ENCODE measurements around the gene MRTFA. TPM values are rescaled to one million over a fixed set of nuclear protein-coding genes. Genes with fewer than 3 reads are reported as not detected.

Gene MRTFA
- polyA plus RNA-seq, 2 of the 4 experiments (the other 2 are of a cell fraction), result 6.8 to 48.3 TPM

DNA sequence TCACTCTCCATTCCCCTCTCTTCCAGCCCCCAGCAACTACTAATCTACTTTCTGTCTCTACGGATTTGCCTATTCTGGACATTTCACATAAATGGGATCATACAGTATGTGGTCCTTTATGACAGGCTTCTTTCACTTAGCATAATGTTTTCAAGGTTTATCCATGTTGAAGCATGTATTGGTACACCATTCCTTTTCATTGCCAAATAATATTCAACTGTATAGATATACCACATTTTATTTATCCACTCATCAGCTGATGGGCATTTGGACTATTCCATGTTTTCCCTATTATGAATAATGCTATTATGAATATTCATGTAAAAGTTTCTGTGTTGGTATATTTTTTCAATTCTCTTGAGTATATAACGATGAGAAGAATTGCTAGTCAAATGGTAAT, 54.5 kb downstream of the MRTFA start:
- H3K4me2 ChIP-seq, result no peak overlapping the region
- no peaks in the 10 kb centered on the region; the same call in 2 of the 3 replicates for H3K9me3 ChIP-seq
- DNase-seq (ENCODE audit: low read depth in 1 of 2, low spot score in 1 of 2) (no peak), FAIRE-seq (no peak), ATAC-seq (no peak)
- CTCF ChIA-PET, result interaction anchor here (0.6 to 1.6 kb wide), 4 partner anchors 24 to 123 kb away, joined by 3 to 4 read pairs (median 4); no protein-coding TSS in a partner anchor
- peaks cover 18% of the 10 kb centered on the region for H3K4me1 ChIP-seq
- WGBS (ENCODE audit: missing lambda C conversion rate), result 93% methylated on average over 2 of the region's 2 CpGs
- H3K4me3 ChIP-seq, result no peak overlapping the region
- POLR2A ChIA-PET, result no interaction called here
- H3K27ac ChIP-seq, result no peak overlapping the region
- TF ChIP-seq, protein P1, sequence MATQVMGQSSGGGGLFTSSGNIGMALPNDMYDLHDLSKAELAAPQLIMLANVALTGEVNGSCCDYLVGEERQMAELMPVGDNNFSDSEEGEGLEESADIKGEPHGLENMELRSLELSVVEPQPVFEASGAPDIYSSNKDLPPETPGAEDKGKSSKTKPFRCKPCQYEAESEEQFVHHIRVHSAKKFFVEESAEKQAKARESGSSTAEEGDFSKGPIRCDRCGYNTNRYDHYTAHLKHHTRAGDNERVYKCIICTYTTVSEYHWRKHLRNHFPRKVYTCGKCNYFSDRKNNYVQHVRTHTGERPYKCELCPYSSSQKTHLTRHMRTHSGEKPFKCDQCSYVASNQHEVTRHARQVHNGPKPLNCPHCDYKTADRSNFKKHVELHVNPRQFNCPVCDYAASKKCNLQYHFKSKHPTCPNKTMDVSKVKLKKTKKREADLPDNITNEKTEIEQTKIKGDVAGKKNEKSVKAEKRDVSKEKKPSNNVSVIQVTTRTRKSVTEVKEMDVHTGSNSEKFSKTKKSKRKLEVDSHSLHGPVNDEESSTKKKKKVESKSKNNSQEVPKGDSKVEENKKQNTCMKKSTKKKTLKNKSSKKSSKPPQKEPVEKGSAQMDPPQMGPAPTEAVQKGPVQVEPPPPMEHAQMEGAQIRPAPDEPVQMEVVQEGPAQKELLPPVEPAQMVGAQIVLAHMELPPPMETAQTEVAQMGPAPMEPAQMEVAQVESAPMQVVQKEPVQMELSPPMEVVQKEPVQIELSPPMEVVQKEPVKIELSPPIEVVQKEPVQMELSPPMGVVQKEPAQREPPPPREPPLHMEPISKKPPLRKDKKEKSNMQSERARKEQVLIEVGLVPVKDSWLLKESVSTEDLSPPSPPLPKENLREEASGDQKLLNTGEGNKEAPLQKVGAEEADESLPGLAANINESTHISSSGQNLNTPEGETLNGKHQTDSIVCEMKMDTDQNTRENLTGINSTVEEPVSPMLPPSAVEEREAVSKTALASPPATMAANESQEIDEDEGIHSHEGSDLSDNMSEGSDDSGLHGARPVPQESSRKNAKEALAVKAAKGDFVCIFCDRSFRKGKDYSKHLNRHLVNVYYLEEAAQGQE (IDR thresholded peaks at IDR 0.05), result no peak
- TF ChIP-seq JUNB (IDR thresholded peaks at IDR 0.05) (no peak), MYC (IDR thresholded peaks at IDR 0.05; ENCODE audit: borderline replicate concordance, low read length) (no peak), RAD21 (conservative IDR thresholded peaks at IDR 0.05 in 1 of 2, IDR thresholded peaks at IDR 0.05 in 1 of 2) (no peak), HEYL (CRISPR knock-in tag; IDR thresholded peaks at IDR 0.05) (no peak), RARB (CRISPR knock-in tag; IDR thresholded peaks at IDR 0.05) (no peak), NR3C1 (IDR thresholded peaks at IDR 0.05) (no peak), HDAC2 (IDR thresholded peaks at IDR 0.05) (no peak)
- TF ChIP-seq, protein P2, sequence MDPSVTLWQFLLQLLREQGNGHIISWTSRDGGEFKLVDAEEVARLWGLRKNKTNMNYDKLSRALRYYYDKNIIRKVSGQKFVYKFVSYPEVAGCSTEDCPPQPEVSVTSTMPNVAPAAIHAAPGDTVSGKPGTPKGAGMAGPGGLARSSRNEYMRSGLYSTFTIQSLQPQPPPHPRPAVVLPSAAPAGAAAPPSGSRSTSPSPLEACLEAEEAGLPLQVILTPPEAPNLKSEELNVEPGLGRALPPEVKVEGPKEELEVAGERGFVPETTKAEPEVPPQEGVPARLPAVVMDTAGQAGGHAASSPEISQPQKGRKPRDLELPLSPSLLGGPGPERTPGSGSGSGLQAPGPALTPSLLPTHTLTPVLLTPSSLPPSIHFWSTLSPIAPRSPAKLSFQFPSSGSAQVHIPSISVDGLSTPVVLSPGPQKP (IDR thresholded peaks at IDR 0.05; ENCODE audit: low read depth, low read length), result no peak

DNA sequence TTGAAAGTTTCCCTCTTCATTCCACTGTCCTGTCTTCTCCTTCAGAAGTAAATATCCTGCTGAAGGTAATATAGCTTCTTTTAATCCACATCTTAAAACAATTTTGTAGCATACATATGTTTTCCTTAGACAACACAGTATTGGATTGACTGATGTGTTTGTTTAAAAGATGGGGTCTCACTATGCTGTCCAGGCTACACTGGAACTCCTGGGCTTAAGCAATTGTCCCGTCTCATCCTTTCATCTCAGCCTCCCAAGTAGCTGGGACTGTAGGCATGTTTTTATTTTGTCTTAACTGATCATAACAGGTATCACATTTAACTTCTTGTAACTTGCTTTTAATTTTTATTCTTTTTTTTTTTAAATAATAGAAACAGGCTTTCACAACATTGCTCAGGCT, 55.9 kb downstream of the MRTFA start:
- Histone ChIP-seq H3K9me3 (no peaks in the 10 kb centered on the region; the same call in 2 of the 3 replicates), H3K4me1 (peaks cover 7% of the 10 kb centered on the region), H3K4me3 (no peak overlapping the region), H3K27ac (no peak overlapping the region), H3K4me2 (no peak overlapping the region)
- POLR2A ChIA-PET, result no interaction called here
- WGBS (ENCODE audit: missing lambda C conversion rate), result 96% methylated on average over 1 of the region's 1 CpG
- no peak for ATAC-seq
- TF ChIP-seq RARB (CRISPR knock-in tag; IDR thresholded peaks at IDR 0.05), result no peak
- no peak for TF ChIP-seq MAFK (IDR thresholded peaks at IDR 0.05; ENCODE audit: partially characterized antibody)
- TF ChIP-seq, protein P1 (IDR thresholded peaks at IDR 0.05), result no peak
- no peak for TF ChIP-seq FOXS1 (CRISPR knock-in tag; IDR thresholded peaks at IDR 0.05)
- no peak for TF ChIP-seq HOXB5 (CRISPR knock-in tag; IDR thresholded peaks at IDR 0.05)
- no peak for TF ChIP-seq HOXB13 (CRISPR knock-in tag; IDR thresholded peaks at IDR 0.05; ENCODE audit: low read depth)
- TF ChIP-seq TFCP2L1 (CRISPR knock-in tag; IDR thresholded peaks at IDR 0.05), result no peak
- no peak for TF ChIP-seq EHF (CRISPR knock-in tag; IDR thresholded peaks at IDR 0.05)
- TF ChIP-seq CHD2 (IDR thresholded peaks at IDR 0.05; ENCODE audit: low read length, partially characterized antibody), result no peak
- TF ChIP-seq, protein P3, sequence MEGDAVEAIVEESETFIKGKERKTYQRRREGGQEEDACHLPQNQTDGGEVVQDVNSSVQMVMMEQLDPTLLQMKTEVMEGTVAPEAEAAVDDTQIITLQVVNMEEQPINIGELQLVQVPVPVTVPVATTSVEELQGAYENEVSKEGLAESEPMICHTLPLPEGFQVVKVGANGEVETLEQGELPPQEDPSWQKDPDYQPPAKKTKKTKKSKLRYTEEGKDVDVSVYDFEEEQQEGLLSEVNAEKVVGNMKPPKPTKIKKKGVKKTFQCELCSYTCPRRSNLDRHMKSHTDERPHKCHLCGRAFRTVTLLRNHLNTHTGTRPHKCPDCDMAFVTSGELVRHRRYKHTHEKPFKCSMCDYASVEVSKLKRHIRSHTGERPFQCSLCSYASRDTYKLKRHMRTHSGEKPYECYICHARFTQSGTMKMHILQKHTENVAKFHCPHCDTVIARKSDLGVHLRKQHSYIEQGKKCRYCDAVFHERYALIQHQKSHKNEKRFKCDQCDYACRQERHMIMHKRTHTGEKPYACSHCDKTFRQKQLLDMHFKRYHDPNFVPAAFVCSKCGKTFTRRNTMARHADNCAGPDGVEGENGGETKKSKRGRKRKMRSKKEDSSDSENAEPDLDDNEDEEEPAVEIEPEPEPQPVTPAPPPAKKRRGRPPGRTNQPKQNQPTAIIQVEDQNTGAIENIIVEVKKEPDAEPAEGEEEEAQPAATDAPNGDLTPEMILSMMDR (IDR thresholded peaks at IDR 0.05), result no peak
- TF ChIP-seq CBX2 (IDR thresholded peaks at IDR 0.05; ENCODE audit: borderline replicate concordance, low read depth), result no peak
- TF ChIP-seq KDM5A (IDR thresholded peaks at IDR 0.05), result no peak
- TF ChIP-seq ZC3H11A (IDR thresholded peaks at IDR 0.05), result no peak
- TF ChIP-seq, protein P2 (IDR thresholded peaks at IDR 0.05; ENCODE audit: low read depth, low read length), result no peak
- TF ChIP-seq RNF2 (IDR thresholded peaks at IDR 0.05; ENCODE audit: borderline replicate concordance, low read depth), result no peak
- TF ChIP-seq MAZ (IDR thresholded peaks at IDR 0.05; ENCODE audit: borderline replicate concordance, low read depth, low read length), result no peak
- TF ChIP-seq MYC (IDR thresholded peaks at IDR 0.05; ENCODE audit: borderline replicate concordance, low read length), result no peak
- TF ChIP-seq CEBPB (IDR thresholded peaks at IDR 0.05), result no peak
- no peak for TF ChIP-seq JUN (IDR thresholded peaks at IDR 0.05)
- no peak for TF ChIP-seq RFX5 (IDR thresholded peaks at IDR 0.05)
- CTCF ChIA-PET, result interaction anchor here (0.7 kb wide), 2 partner anchors 66 to 71 kb away, joined by 3 to 5 read pairs; no protein-coding TSS in a partner anchor
- no peak for FAIRE-seq
- DNase-seq (ENCODE audit: low read depth in 1 of 2, low spot score in 1 of 2), result no peak

Data from A549 (cell line).